Prostate gland (tissue), 2 donors: ENCODE measurements around the gene TPH2.

Experiments
- CTCF ChIP-seq, 4 experiments: fragments of 200-600 bp in 2 of 4; fragments of 450-650 bp in 2 of 4; sonication (generic) in 2 of 4; IDR thresholded peaks; 1 replicate in 3 of 4; 2 replicates in 1 of 4; pipeline ENCODE4 v1.5.1; 2016 to 2019; ENCODE audit warnings: antibody characterized with exemption in 4 of 4, mild to moderate bottlenecking in 2 of 4, moderate library complexity in 2 of 4
- POLR2A ChIP-seq: fragments of 450-650 bp; IDR thresholded peaks from one replicate; pipeline ENCODE4 v1.6.1; 2016; ENCODE audit warnings: antibody characterized with exemption, mild to moderate bottlenecking

GRCh38 chr12:72033991-72034390 is 95.3 kb downstream of the TPH2 start:
- TF ChIP-seq POLR2A, result no peak
- TF ChIP-seq CTCF (IDR thresholded peaks at IDR 0.05), result no peak
